Esophagus squamous epithelium (tissue), 4 donors: ENCODE measurements around the gene NGDN.

ENCODE experiments used
- POLR2A ChIP-seq, 4 donors: fragments of 450-650 bp; IDR thresholded peaks; one replicate each; pipeline ENCODE4 v1.6.1; 2017; ENCODE audit warnings: antibody characterized with exemption in 4 of 4, mild to moderate bottlenecking in 4 of 4, moderate library complexity in 3 of 4
- TF ChIP-seq, protein P1 (sequence below), 6 experiments: fragments of 450-650 bp in 4 of 6; fragments of 200-600 bp in 2 of 6; sonication (generic) in 2 of 6; IDR thresholded peaks; one replicate each; pipeline ENCODE4 v1.5.1; 2016 to 2019; ENCODE audit warnings: antibody characterized with exemption in 6 of 6, mild to moderate bottlenecking in 4 of 6, moderate library complexity in 4 of 6

DNA sequence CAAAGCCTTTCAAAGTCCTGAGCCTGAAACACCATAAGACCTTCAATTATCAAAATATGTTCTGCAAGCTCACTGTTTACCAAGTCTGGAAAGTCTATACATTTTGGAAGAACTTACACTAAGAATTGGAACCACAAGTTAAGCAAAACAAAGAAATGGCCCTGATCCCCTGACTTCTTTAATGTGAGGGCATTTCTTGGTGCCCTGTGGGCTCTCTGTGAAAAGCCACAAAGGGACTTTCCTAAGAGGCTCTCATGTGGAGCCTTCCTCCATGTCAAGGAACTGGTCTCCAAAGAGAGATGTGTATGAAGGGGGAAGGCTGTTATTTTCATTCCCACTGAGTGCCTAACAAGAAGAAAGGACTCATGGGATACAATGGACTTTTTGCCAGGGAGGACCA lies 47.9 kb upstream of the NGDN start:
- TF ChIP-seq, protein P1, sequence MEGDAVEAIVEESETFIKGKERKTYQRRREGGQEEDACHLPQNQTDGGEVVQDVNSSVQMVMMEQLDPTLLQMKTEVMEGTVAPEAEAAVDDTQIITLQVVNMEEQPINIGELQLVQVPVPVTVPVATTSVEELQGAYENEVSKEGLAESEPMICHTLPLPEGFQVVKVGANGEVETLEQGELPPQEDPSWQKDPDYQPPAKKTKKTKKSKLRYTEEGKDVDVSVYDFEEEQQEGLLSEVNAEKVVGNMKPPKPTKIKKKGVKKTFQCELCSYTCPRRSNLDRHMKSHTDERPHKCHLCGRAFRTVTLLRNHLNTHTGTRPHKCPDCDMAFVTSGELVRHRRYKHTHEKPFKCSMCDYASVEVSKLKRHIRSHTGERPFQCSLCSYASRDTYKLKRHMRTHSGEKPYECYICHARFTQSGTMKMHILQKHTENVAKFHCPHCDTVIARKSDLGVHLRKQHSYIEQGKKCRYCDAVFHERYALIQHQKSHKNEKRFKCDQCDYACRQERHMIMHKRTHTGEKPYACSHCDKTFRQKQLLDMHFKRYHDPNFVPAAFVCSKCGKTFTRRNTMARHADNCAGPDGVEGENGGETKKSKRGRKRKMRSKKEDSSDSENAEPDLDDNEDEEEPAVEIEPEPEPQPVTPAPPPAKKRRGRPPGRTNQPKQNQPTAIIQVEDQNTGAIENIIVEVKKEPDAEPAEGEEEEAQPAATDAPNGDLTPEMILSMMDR (IDR thresholded peaks at IDR 0.05): no peak
- no peak for TF ChIP-seq POLR2A (IDR thresholded peaks at IDR 0.05)
